Immature natural killer cell (primary cell): Measurements from ENCODE around the gene PRSS36. TPM values are rescaled to one million over a fixed set of nuclear protein-coding genes. Genes with fewer than 3 reads are reported as not detected.

Experiments
- polyA plus RNA-seq, 3 donors: library from polyadenylated mRNA; unstranded; fragments of 300-500 nt; fragmentation: Illumina TruSeq; gene quantifications; one replicate each; pipeline ENCODE4 v1.2.3, GENCODE V29; 2021

The PRSS36 gene
- polyA plus RNA-seq, 3 donors from 2014 or later = 3.4 to 8.6 (median 6.9) TPM

Other genes starting within 250 kb of the PRSS36 start
- gene FBXL19, start 226.5 kb downstream of the PRSS36 start, polyA plus RNA-seq = 1 to 10 TPM in 1 of 3 donors, under 1 TPM in 2; 0.18 to 1.1 (median 0.22) TPM
- gene ORAI3, start 201.0 kb downstream of the PRSS36 start, polyA plus RNA-seq = 10 to 100 TPM; 31.4 to 50.0 (median 40.3) TPM
- gene SETD1A, start 192.3 kb downstream of the PRSS36 start, polyA plus RNA-seq = 1 to 10 TPM in 2 of 3 donors, not detected in 1; 1.8 to 2.4 TPM
- gene HSD3B7, start 164.9 kb downstream of the PRSS36 start, polyA plus RNA-seq = not detected
- gene STX1B, start 139.4 kb downstream of the PRSS36 start, polyA plus RNA-seq = not detected
- gene STX4, start 116.5 kb downstream of the PRSS36 start, polyA plus RNA-seq = 10 to 100 TPM; 31.3 to 46.4 (median 33.3) TPM
- 10 to 100 TPM in 2 of 3 donors, 1 to 10 TPM in 1; 6.8 to 17.2 (median 10.1) TPM for gene ZNF668, start 75.8 kb downstream of the PRSS36 start, polyA plus RNA-seq
- gene ZNF646, start 75.6 kb downstream of the PRSS36 start, polyA plus RNA-seq = 10 to 100 TPM in 1 of 3 donors, 1 to 10 TPM in 1, under 1 TPM in 1; 0.93 to 11.5 (median 2.5) TPM
- 1 to 10 TPM in 1 of 3 donors, under 1 TPM in 2; 0.27 to 1.4 (median 0.63) TPM for gene PRSS53, start 61.1 kb downstream of the PRSS36 start, polyA plus RNA-seq
- 100 to 1,000 TPM; 114 to 164 (median 116) TPM for gene VKORC1, start 55.3 kb downstream of the PRSS36 start, polyA plus RNA-seq
- 10 to 100 TPM; 21.4 to 50.3 (median 30.1) TPM for gene BCKDK, start 41.7 kb downstream of the PRSS36 start, polyA plus RNA-seq
- gene KAT8, start 32.4 kb downstream of the PRSS36 start, polyA plus RNA-seq = 10 to 100 TPM; 29.4 to 53.9 (median 32.6) TPM
- gene PRSS8, start 14.3 kb downstream of the PRSS36 start, polyA plus RNA-seq = not detected
- gene FUS, start 30.1 kb upstream of the PRSS36 start, polyA plus RNA-seq = 100 to 1,000 TPM in 1 of 3 donors, 10 to 100 TPM in 2; 73.4 to 169 (median 87.4) TPM
- 100 to 1,000 TPM in 2 of 3 donors, 10 to 100 TPM in 1; 91.2 to 133 (median 118) TPM for gene PYCARD, start 52.7 kb upstream of the PRSS36 start, polyA plus RNA-seq
- gene TRIM72, start 64.1 kb upstream of the PRSS36 start, polyA plus RNA-seq = not detected
- not detected for gene PYDC1, start 67.1 kb upstream of the PRSS36 start, polyA plus RNA-seq
- 100 to 1,000 TPM in 1 of 3 donors, 10 to 100 TPM in 2; 70.6 to 186 (median 89.3) TPM for gene ITGAM, start 109.9 kb upstream of the PRSS36 start, polyA plus RNA-seq
- gene ITGAX, start 205.1 kb upstream of the PRSS36 start, polyA plus RNA-seq = 10 to 100 TPM; 41.6 to 82.9 (median 47.9) TPM
- under 1 TPM in 2 of 3 donors, not detected in 1; 0.27 to 0.47 TPM for gene ITGAD, start 243.3 kb upstream of the PRSS36 start, polyA plus RNA-seq